Activated CD4-positive, alpha-beta memory T cell treated with anti-CD3 and anti-CD28 coated beads for 36 hours (primary cell): ENCODE measurements around the gene RFNG. TPM values are rescaled to one million over a fixed set of nuclear protein-coding genes. Genes with fewer than 3 reads are reported as not detected.

Experiments
- CTCF ChIA-PET: fragments of 350-600 bp; sonication (Branson Sonifier 250); formaldehyde crosslinking; loops from one replicate; lab custom pipeline; 2021; ENCODE audit warnings: antibody characterized with exemption, inconsistent platforms; lab: Charles Lee
- POLR2A ChIA-PET: fragments of 350-600 bp; sonication (Branson Sonifier 250); formaldehyde crosslinking; loops from one replicate; lab custom pipeline; 2021; ENCODE audit warnings: antibody characterized with exemption; lab: Charles Lee
- DNase-seq: peaks from one replicate; pipeline ENCODE4 v3.0.0-alpha.2; 2020
- H3K27ac Mint-ChIP-seq: one replicate; pipeline ENCODE4 v1.8.0; 2021; ENCODE audit warnings: mixed read lengths
- H3K27me3 Mint-ChIP-seq: one replicate; pipeline ENCODE4 v1.8.0; 2021; ENCODE audit warnings: mixed read lengths
- H3K36me3 Mint-ChIP-seq: one replicate; pipeline ENCODE4 v1.8.0; 2021; ENCODE audit warnings: mixed read lengths
- H3K4me1 Mint-ChIP-seq: one replicate; pipeline ENCODE4 v1.8.0; 2021; ENCODE audit warnings: low read depth, mixed read lengths
- H3K4me3 Mint-ChIP-seq: one replicate; pipeline ENCODE4 v1.8.0; 2021; ENCODE audit warnings: mild to moderate bottlenecking, mixed read lengths
- H3K9me3 Mint-ChIP-seq: one replicate; pipeline ENCODE4 v1.8.0; 2021; ENCODE audit warnings: mixed read lengths
- intact Hi-C: fragments of 100-400 bp; cut with micrococcal nuclease; formaldehyde crosslinking; loops from one replicate; pipeline ENCODE4 v1.15.1; 2023
- total RNA-seq, 2 experiments: library from RNA; stranded (reverse); gene quantifications; one replicate each; pipeline ENCODE4 v1.2.3, GENCODE V29; 2021

RFNG gene
- total RNA-seq, 2 experiments from 2014 or later, result 16.5 to 17.5 TPM

DNA sequence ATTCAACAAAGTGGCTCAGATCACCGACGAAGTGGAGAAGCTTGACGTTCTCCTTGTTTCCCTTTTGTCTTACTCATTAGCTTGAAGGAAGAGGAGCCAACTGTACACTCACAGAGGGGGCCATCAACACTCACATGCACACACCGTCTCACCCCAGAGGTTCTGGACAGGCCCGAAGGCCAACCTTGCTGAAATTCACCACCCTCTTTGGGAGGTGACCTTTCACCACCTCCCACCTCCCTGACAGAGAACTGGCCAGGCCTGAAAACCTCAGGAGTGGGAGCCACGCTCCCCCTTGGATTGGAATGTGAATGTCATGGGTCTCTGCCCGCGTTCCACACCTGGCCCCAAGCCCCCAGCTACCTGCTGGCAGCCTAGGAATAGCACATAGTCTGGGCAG, 16.1 kb downstream of the RFNG start:
- H3K27me3 Mint-ChIP-seq, result no peaks in the 10 kb centered on the region
- no peak for DNase-seq
- H3K27ac Mint-ChIP-seq, result no peak overlapping the region
- CTCF ChIA-PET, result interaction anchor here (0.8 to 1.6 kb wide), 3 partner anchors 75 to 119 kb away, joined by 3 to 5 read pairs (median 3); no protein-coding TSS in a partner anchor
- H3K9me3 Mint-ChIP-seq, result no peaks in the 10 kb centered on the region
- H3K36me3 Mint-ChIP-seq, result peaks cover 7% of the 10 kb centered on the region
- POLR2A ChIA-PET, result interaction anchor here (1.3 kb wide), 1 partner anchor 30 kb away, joined by 5 read pairs; the partner anchor contains the start of gene DUS1L
- H3K4me3 Mint-ChIP-seq, result peak overlapping the region; percentile 1
- intact Hi-C loops, result loop anchor here (10.0 kb wide), 1 partner anchor 379 kb away; the partner anchor contains the start of genes HEXD and OGFOD3
- H3K4me1 Mint-ChIP-seq, result peaks cover 21% of the 10 kb centered on the region

DNA sequence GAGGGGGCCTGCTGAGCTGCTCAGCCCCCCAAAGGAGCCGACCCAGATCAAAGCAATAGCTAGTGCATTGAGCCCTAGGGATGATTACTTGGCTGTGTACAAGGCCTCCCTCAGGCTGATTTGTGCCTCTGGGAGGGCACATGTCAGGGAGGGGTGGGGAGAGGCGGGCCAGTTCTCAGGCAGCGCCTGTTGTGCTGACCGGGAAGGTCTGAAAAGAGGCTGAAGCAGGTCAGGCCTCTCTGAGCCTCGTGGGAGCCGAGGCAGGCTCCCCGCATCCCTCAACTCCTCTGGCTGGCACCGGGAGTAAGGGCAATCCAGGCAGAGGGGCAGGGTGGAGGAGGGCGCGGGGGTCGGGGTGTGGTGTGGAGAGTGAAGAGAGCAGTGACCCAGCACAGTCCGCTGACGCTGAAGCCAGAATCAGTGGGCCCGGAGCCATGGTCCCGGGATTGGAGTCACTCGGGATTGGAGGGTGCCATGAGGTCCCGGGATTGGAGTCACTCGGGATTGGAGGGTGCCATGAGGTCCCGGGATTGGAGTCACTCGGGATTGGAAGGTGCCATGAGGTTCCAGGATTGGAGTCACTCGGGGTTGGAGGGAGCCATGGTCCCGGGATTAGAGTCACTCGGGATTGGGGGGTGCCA, 17.1 kb downstream of the RFNG start:
- H3K4me3 Mint-ChIP-seq, result no peak overlapping the region
- CTCF ChIA-PET, result interaction anchor here (0.6 to 1.6 kb wide), 2 partner anchors 37 to 75 kb away, joined by 3 to 5 read pairs; no protein-coding TSS in a partner anchor

DNA sequence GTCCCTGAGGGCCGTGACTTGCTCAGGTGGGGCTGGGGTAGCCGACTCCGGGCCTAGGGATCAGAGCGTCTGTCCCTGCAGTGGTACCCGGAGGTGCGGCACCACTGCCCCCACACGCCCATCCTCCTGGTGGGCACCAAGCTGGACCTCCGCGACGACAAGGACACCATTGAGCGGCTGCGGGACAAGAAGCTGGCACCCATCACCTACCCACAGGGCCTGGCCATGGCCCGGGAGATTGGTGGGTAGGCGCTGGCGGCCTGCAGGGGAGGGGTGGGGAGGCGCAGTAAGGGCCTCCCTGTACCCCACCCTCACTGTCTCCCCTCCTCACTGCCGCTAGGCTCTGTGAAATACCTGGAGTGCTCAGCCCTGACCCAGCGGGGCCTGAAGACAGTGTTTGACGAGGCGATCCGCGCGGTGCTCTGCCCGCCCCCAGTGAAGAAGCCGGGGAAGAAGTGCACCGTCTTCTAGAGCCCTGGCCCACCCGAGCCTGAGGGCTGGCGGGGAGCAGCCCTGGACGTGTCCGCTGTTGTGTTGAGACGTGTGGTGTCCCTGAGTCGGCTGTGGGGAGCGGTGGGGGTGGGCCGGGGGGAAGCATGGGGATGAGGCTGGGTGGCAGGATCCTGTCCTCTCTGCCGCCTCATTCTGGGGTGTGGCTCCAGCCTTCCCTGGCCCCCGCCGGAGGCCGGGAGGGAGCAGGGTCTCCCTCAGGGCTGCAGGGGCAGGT, 18.1 kb downstream of the RFNG start:
- ChIA-PET CTCF (interaction anchor here (1.1 to 1.3 kb wide), 2 partner anchors 14 to 74 kb away, joined by 3 to 4 read pairs; no protein-coding TSS in a partner anchor), POLR2A (no interaction called here)
- Mint-ChIP-seq H3K36me3 (peaks cover 8% of the 10 kb centered on the region), H3K9me3 (no peaks in the 10 kb centered on the region), H3K27ac (no peak overlapping the region), H3K4me3 (no peak overlapping the region), H3K27me3 (no peaks in the 10 kb centered on the region), H3K4me1 (peaks cover 24% of the 10 kb centered on the region)
- no peak for DNase-seq
- intact Hi-C loops, result loop anchor here (10.0 kb wide), 1 partner anchor 381 kb away; the partner anchor contains the start of genes HEXD and OGFOD3

More for the DNA sequence above, 17.1 kb downstream of the RFNG start:
- Mint-ChIP-seq H3K4me1 (peaks cover 25% of the 10 kb centered on the region), H3K36me3 (peaks cover 8% of the 10 kb centered on the region), H3K27ac (no peak overlapping the region), H3K9me3 (no peaks in the 10 kb centered on the region), H3K27me3 (no peaks in the 10 kb centered on the region)
- intact Hi-C loops, result loop anchor here (10.0 kb wide), 1 partner anchor 380 kb away; the partner anchor contains the start of genes HEXD and OGFOD3
- no peak for DNase-seq
- POLR2A ChIA-PET, result no interaction called here

DNA sequence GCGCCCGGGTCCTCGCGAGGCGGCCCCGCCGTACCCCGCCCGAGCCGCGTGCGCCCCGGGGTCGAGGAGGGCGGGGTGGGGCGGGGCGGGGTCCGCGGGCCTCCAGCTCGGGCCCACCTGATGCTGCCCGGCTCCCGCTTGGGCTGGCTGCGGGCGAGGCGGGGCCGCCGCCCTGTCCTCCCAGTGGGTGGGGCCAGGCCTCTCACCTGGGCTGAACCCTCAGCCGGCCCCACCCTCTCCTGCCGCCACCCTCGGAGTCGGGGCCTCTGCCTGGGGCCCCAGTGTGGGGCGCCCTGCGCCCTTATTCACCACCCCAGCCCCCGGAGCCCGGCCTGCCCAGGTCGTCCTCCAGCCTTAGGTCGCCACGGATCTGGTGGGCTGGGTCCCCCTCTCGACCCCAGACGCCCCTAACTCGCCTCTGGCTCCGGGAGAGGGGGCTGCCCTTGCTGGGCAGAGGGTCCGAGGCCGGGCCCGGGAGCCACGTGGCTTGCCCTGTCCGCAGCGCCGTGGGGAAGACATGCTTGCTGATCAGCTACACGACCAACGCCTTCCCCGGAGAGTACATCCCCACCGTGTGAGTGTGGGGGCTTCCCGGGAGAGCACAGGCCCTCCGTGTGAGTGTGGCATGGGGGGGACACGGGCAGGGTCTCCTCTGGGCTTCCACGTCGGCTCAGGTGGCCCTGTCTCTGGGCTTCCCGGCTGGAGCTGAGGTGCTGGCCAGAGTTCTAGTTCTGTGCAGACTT, 19.6 kb downstream of the RFNG start:
- Mint-ChIP-seq H3K27me3 (no peaks in the 10 kb centered on the region), H3K36me3 (peaks cover 8% of the 10 kb centered on the region), H3K27ac (no peak overlapping the region), H3K4me1 (peaks cover 19% of the 10 kb centered on the region), H3K4me3 (peak overlapping the region; percentile 43), H3K9me3 (no peaks in the 10 kb centered on the region)
- peak; percentile 60 for DNase-seq
- CTCF ChIA-PET, result interaction anchor here (0.5 to 4.9 kb wide), 5 partner anchors 11 to 421 kb away, joined by 3 to 54 read pairs (median 4); partner anchors contain the start of gene CENPX
- intact Hi-C loops, result loop anchor here (2.0 to 10.0 kb wide), 2 partner anchors 67 to 383 kb away; partner anchors contain the start of genes FASN, HEXD and OGFOD3
- POLR2A ChIA-PET, result no interaction called here

DNA sequence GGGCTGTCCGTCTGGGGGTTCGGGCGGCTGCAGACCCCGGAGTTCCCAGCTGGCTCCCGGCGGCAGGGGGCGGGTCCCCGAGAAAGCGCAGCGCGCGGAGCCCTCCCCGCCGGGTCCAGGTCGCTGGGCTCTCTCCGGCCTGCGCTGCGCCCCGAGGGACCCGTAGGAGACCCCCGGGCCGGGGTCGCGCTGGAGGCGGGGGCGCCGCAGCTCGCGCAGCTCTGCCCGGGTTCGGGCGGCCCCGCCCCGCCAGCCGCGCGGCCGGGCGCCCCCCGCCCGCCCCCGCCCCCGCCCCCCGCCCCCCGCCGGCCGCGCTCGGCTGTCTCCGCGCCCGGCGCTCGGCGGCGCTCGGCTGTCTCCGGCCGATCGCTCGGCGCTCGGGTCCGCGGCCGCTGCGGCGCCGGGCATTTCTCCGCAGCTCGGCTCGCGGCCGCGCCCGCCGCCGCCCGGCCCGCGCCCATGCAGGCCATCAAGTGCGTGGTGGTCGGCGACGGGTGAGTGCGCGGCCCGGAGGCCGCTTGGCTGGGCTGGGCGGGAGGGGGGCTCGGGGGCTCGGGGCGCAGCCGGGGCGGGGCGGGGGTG, 20.2 kb downstream of the RFNG start, which contains the start of gene RAC3:
RAC3 (plus strand) TSS at position 376 of the 582 bp plus-strand sequence; CDS start at position 460, 84 bp downstream.
- Mint-ChIP-seq H3K27ac (no peak within 1 kb of the TSS), H3K4me3 (peak within 1 kb of the TSS; percentile 76), H3K36me3 (peaks cover 8% of the 10 kb centered on the region), H3K4me1 (peaks cover 14% of the 10 kb centered on the region), H3K27me3 (no peaks in the 10 kb centered on the region), H3K9me3 (no peaks in the 10 kb centered on the region)
- intact Hi-C loops, result loop anchor here (2.0 to 10.0 kb wide), 2 partner anchors 67 to 383 kb away; partner anchors contain the start of genes FASN, HEXD and OGFOD3
- CTCF ChIA-PET, result interaction anchor here (1.0 to 4.9 kb wide), 11 partner anchors 11 to 383 kb away, joined by 3 to 54 read pairs (median 4); partner anchors contain the start of genes CENPX, GPS1 and RFNG
- POLR2A ChIA-PET, result no interaction called here
- no peak for DNase-seq

DNA sequence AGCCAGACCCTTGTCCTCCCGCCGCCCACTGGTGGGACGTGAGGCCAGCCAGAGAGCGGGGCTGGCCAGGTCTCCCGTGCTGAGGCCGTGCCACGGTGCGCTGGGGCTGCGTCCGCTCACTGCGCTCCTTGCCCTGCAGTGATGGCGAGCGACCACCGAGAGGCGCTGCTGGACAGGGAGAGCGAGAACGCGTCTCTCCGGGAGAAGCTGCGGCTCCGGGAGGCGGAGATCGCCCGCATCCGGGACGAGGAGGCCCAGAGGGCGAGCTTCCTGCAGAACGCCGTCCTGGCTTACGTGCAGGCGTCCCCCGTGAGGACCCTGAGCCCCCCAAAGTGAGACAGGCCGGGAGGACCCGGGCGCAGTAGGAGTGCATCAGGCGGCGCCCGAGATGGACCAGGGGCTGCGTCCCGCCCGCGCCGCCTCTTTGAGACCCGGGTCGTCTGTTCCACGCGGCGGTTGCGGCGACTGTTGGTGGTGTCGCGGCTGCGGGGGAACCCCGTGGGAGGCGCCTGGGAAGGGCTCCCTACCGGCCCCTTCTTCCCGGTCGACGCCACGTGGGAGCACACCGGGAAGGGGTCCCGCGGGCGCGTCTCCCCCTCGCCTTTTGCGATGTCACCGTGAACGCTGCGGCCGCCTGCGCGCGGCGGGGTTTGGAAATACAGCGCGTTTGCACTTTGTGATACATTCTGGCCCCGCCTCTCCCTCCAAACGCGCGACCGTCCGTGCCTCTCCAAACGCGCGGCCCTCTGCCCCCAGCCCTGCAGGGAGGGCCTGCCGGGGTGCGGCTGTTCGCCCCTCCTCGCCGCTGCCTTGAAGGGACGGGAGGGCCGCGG, 20.9 kb downstream of the RFNG start:
- peak; percentile 89 for DNase-seq
- Mint-ChIP-seq H3K9me3 (no peaks in the 10 kb centered on the region), H3K36me3 (peaks cover 8% of the 10 kb centered on the region), H3K4me3 (peak overlapping the region; percentile 76), H3K27ac (no peak overlapping the region), H3K4me1 (peaks cover 13% of the 10 kb centered on the region), H3K27me3 (no peaks in the 10 kb centered on the region)
- CTCF ChIA-PET, result interaction anchor here (0.6 to 4.9 kb wide), 35 partner anchors 8 to 521 kb away, joined by 3 to 54 read pairs (median 4); partner anchors contain the start of genes CENPX, DCXR, DUS1L and FASN
- POLR2A ChIA-PET, result interaction anchor here (0.6 to 1.6 kb wide), 4 partner anchors 13 to 268 kb away, joined by 3 to 6 read pairs (median 3); partner anchors contain the start of gene FASN
- intact Hi-C loops, result loop anchor here (1.0 to 10.0 kb wide), 3 partner anchors 68 to 384 kb away; partner anchors contain the start of genes FASN, HEXD and OGFOD3

DNA sequence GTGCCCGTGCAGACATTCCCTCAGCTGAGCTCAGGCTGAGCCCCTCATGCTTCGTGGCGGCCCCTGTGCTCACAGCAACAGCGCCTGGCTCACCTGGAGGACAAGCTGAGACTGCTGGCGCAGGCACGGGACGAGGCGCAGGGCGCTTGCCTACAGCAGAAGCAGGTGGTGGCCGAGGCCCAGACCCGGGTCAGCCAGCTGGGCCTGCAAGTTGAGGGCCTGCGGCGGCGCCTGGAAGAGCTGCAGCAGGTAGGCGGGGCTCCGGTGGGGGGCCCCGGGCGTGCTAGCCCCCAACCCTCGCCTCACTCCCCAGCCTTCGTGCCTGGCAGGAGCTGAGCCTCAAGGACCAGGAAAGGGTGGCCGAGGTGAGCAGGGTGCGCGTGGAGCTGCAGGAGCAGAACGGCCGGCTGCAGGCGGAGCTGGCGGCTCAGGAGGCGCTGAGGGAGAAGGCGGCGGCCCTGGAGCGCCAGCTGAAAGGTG, 21.6 kb downstream of the RFNG start:
- intact Hi-C loops, result loop anchor here (1.0 to 10.0 kb wide), 3 partner anchors 69 to 385 kb away; partner anchors contain the start of genes FASN, HEXD and OGFOD3
- POLR2A ChIA-PET, result interaction anchor here (0.6 to 1.6 kb wide), 4 partner anchors 13 to 268 kb away, joined by 3 to 6 read pairs (median 3); partner anchors contain the start of gene FASN

DNA sequence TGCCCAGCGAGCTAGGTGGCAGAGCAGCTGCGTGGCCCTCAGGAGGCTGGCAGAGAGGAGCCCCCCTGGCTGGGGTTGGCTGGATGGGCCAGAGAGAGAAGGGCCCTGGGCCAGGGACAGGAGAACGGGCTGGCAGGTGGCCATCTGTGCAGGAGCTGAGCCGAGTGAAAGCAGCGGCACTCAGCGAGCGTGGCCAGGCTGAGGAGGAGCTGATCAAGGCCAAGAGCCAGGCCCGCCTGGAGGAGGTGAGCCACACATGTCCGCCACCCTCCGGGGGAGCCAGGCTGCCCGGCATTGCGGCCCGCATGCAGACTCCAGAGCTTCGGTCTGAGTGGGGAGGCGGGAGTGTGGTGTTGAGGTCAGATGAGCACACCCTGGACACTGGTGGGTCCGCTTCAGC, 22.2 kb downstream of the RFNG start:
- Mint-ChIP-seq H3K9me3 (no peaks in the 10 kb centered on the region), H3K27ac (no peak overlapping the region), H3K4me3 (peak overlapping the region; percentile 45), H3K4me1 (peaks cover 9% of the 10 kb centered on the region), H3K36me3 (peaks cover 2% of the 10 kb centered on the region), H3K27me3 (no peaks in the 10 kb centered on the region)
- DNase-seq, result no peak
- POLR2A ChIA-PET, result interaction anchor here (1.6 kb wide), 1 partner anchor 69 kb away, joined by 6 read pairs; the partner anchor contains the start of gene FASN
- CTCF ChIA-PET, result interaction anchor here (1.3 to 4.9 kb wide), 9 partner anchors 9 to 207 kb away, joined by 4 to 54 read pairs (median 13); partner anchors contain the start of genes CENPX, DCXR and FASN
- intact Hi-C loops, result no loop called here

More for the DNA sequence above, 21.6 kb downstream of the RFNG start:
- DNase-seq, result no peak
- Mint-ChIP-seq H3K9me3 (no peaks in the 10 kb centered on the region), H3K4me3 (no peak overlapping the region), H3K4me1 (peaks cover 9% of the 10 kb centered on the region), H3K36me3 (peaks cover 4% of the 10 kb centered on the region), H3K27ac (no peak overlapping the region), H3K27me3 (no peaks in the 10 kb centered on the region)
- CTCF ChIA-PET, result interaction anchor here (0.6 to 4.9 kb wide), 27 partner anchors 8 to 521 kb away, joined by 3 to 54 read pairs (median 4); partner anchors contain the start of genes CENPX, DCXR, DUS1L and FASN

DNA sequence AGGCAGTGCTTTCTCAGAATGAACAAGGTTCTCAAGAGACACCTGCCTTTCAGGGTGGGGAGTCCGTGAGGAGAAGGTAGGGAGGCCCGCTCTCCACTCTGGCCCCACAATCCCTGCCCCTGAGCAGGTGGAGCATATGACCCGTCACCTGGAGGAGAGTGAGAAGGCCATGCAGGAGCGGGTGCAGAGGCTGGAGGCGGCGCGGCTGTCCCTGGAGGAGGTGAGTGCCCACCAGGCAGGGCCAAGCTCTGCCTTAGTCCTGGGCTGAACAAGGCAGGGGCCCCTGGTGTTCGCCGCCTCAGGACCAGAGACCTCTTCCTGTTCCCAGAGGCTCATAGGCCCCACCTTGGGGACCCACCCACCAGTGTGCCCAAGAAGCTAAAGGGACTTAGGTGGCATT, 22.6 kb downstream of the RFNG start:
- Mint-ChIP-seq H3K36me3 (peaks cover 2% of the 10 kb centered on the region), H3K9me3 (no peaks in the 10 kb centered on the region), H3K4me1 (peaks cover 13% of the 10 kb centered on the region), H3K4me3 (no peak overlapping the region), H3K27ac (no peak overlapping the region), H3K27me3 (no peaks in the 10 kb centered on the region)
- ChIA-PET CTCF (interaction anchor here (1.3 to 4.9 kb wide), 7 partner anchors 8 to 207 kb away, joined by 4 to 54 read pairs (median 14); partner anchors contain the start of genes CENPX, DCXR and FASN), POLR2A (no interaction called here)
- no peak for DNase-seq
- intact Hi-C loops, result no loop called here
